ENCODE measurements around the gene GAPDHS. TPM values are rescaled to one million over a fixed set of nuclear protein-coding genes. Genes with fewer than 3 reads are reported as not detected.

The GAPDHS gene
- total and polyA plus RNA-seq, 2 of the 13 experiments (the other 11 are each of a cell fraction or from before 2014, with no cell fraction given), result not detected

DNA sequence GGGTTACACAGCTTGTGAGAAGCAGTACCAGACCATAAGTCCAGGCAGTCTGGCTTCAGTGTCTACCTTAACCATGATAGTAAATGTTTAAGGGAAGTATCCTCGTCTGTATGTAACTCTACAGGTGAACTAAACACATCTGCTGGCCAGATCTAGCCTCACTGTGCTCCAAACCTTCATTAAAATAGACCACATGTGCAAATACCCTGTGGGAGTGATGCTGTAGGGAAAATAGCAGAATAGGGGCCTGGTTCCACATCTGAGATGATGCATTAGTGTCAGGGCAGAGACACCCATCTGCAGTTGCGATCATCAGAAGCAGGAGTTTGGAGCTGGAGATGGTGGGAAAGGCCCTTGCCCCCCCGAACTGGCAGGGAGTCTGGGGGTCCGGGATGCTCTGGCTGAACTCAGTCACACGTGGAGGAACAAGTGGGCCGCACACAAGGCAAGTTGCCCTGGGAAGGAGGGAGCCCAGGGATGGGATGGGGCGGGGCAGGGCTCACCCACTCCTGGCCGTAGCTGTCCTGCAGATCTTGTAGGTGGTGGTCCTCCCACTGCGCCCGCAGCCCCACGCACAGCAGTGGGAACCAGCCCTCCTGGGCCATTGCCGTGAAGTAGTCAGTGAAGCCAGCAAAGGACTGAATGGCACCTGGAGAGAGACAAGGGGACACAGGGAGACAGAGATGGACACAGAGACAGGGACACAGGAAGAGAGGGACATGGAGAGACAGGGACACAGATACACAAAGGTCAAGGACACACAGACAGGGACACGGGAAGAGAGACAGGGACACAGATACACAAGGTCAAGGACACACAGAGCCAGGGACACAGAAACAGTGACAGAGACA is 19.5 kb downstream of the GAPDHS start (continued):
- TF ChIP-seq FOXP4 (CRISPR knock-in tag; IDR thresholded peaks at IDR 0.05) (0 out of 2 replicates have a peak, but pooled peaks have one; percentile 34), ZNF556 (CRISPR knock-in tag; IDR thresholded peaks at IDR 0.05; ENCODE audit: borderline replicate concordance) (0 out of 2 replicates have a peak, but pooled peaks have one; percentile 37), PAX8 (CRISPR knock-in tag; IDR thresholded peaks at IDR 0.05; ENCODE audit: borderline replicate concordance) (0 out of 2 replicates have a peak, but pooled peaks have one; percentile 30), PHF8 (CRISPR knock-in tag; IDR thresholded peaks at IDR 0.05) (no peak), ESRRA (CRISPR knock-in tag; IDR thresholded peaks at IDR 0.05; ENCODE audit: low read depth) (peak; percentile 99), ARID4A (CRISPR knock-in tag; IDR thresholded peaks at IDR 0.05; ENCODE audit: borderline replicate concordance) (peak; percentile 26; the same call in 1 of the 2 replicates), FOXK2 (IDR thresholded peaks at IDR 0.05) (0 out of 2 replicates have a peak, but pooled peaks have one; percentile 48), MTA1 (CRISPR knock-in tag; IDR thresholded peaks at IDR 0.05; ENCODE audit: borderline replicate concordance) (peak; percentile 26; the same call in 1 of the 2 replicates), NR2F2 (IDR thresholded peaks at IDR 0.05; ENCODE audit: borderline replicate concordance, low read depth) (peak; percentile 67), HNRNPUL1 (IDR thresholded peaks at IDR 0.05; ENCODE audit: low read depth, low read length) (no peak), SALL1 (CRISPR knock-in tag; IDR thresholded peaks at IDR 0.05) (peak; percentile 41; the same call in 1 of the 2 replicates), NR2C2 (CRISPR knock-in tag; IDR thresholded peaks at IDR 0.05; ENCODE audit: borderline replicate concordance) (peak; percentile 90), ZNF574 (CRISPR knock-in tag; IDR thresholded peaks at IDR 0.05) (peak; percentile 37; the same call in 1 of the 2 replicates), KDM2A (CRISPR knock-in tag; IDR thresholded peaks at IDR 0.05; ENCODE audit: borderline replicate concordance, low read depth) (0 out of 2 replicates have a peak, but pooled peaks have one; percentile 28), YEATS4 (CRISPR knock-in tag; IDR thresholded peaks at IDR 0.05; ENCODE audit: borderline replicate concordance) (no peak)
- TF ChIP-seq, protein P1, sequence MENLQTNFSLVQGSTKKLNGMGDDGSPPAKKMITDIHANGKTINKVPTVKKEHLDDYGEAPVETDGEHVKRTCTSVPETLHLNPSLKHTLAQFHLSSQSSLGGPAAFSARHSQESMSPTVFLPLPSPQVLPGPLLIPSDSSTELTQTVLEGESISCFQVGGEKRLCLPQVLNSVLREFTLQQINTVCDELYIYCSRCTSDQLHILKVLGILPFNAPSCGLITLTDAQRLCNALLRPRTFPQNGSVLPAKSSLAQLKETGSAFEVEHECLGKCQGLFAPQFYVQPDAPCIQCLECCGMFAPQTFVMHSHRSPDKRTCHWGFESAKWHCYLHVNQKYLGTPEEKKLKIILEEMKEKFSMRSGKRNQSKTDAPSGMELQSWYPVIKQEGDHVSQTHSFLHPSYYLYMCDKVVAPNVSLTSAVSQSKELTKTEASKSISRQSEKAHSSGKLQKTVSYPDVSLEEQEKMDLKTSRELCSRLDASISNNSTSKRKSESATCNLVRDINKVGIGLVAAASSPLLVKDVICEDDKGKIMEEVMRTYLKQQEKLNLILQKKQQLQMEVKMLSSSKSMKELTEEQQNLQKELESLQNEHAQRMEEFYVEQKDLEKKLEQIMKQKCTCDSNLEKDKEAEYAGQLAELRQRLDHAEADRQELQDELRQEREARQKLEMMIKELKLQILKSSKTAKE (CRISPR knock-in tag; IDR thresholded peaks at IDR 0.05; ENCODE audit: borderline replicate concordance), result peak; percentile 81
